HG02588 (cell line): ENCODE data around the gene PBRM1.
"Not testable (repeated sequence)": the region's sequence is repeated elsewhere in the genome, so short reads cannot be mapped to it uniquely, and the experiment has no call there.

Source experiments
- ATAC-seq: cut with Tn5 transposase; IDR thresholded peaks from one replicate; pipeline ENCODE4 v1.9.1; 2021; ENCODE audit warnings: mild to moderate bottlenecking, moderate library complexity; ENCODE audit not compliant: unreplicated experiment

Gene PBRM1

DNA sequence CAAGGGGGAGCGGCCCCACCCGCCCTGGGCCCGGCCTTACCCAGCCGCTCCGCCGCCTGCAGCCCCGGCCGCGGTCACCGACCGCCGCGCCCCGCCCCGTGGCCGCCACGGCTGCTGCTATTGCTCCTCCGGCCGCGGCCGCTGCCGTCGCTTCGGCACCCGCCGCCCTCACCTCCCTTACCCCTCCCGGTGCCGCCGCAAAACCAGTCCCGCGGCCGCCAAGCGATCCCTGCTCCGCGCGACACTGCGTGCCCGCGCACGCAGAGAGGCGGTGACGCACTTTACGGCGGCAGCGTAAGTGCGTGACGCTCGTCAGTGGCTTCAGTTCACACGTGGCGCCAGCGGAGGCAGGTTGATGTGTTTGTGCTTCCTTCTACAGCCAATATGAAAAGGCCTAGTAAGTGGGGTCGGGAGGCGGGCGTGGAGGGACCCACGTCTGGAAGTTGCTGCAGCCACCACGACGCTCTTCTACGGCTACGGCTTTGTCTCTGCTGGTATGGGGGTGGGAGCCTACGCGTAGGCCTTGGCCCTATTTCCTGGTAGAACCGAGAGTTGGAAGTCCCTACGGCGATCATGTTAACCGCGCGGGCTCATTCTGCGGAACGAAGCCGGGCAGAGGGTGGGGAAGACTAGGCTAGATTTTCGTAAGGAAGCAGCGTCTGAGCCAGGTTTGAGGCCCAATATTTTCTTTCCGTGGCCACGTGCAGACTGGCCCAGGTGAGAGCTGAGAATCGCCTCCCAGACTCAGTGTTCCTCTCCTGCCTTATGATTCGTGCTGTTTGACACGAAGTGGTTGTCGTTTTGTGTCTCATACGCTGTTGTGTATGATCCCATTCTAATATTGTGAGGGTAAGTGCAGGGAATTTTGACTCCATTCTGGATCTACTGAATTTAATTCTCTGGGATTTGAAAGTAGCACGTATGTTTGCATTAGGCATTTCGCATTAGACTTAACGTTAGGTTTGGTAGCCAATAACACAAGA lies at the start of gene PBRM1, which contains the start of gene GNL3:
PBRM1 (minus strand) TSS at position 205 of the 983 bp plus-strand sequence.
GNL3 (plus strand) TSS at position 324 of the 983 bp plus-strand sequence; CDS start at position 385, 61 bp downstream.
- ATAC-seq, result peak; percentile 72

DNA sequence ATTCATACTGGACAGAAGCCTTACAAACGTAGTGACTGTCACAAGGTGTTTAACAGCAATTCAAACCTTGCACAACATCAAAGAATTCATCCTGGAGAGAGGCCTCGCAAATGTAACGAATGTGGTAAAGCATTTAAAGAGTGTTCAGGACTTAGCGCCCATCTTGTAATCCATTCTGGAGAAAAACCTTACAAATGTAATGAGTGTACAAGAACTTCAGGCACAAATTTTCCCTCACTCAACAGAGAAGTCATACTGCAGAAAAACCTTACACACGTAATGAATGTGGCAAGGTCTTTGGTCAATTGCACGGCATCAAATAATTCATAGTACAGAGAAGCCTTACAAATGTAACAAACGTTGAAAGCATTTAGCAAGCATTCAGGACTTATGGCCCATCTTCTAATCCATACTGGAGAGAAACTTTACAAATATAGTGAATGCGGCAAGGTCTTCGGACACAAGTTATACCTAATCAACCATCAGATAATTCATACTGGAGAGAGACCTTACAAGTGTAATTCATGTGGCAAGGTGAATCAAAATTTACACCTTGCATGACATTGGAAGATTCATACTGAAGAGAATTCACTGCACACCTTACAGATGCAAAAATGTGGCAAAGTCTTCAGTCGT lies 47.7 kb upstream of the PBRM1 start:
- no peak for ATAC-seq

DNA sequence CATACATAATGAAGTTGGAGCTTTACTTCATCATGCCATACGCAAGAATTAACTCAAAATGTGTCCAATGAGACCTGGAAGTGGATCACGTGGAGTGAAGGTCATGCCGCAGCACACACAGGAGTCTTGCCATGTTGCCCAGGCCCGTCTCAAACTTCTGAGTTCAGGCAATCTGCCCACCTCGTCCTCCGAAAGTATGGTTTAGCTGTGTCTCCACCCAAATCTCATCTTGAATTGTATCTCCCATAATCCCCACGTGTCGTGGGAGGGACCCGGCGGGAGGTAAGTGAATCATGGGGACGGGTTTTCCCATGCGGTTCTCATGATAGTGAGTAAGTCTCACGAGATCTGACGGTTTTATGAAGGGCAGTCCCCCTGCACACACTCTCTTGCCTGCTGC lies 45.9 kb upstream of the PBRM1 start:
- ATAC-seq, result no peak

DNA sequence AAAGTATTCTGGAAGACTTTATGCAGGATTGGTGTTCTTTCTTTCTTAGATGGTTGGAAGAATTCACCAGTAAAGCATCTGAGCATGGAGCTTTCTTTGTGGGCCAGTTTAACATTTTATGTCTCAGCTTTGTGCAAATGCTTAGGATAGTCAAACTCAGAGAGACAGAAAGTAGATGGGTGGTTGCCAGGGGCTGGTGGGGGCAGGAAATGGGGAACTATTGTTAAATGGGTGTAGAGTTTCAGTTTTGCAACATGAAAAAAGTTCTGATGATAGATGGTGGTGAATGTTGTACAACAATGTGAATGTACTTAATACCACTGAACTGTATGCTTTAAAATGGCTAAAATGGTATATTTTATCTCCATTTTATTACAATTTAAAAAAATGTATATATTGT lies 45.0 kb upstream of the PBRM1 start:
- ATAC-seq, result no peak

DNA sequence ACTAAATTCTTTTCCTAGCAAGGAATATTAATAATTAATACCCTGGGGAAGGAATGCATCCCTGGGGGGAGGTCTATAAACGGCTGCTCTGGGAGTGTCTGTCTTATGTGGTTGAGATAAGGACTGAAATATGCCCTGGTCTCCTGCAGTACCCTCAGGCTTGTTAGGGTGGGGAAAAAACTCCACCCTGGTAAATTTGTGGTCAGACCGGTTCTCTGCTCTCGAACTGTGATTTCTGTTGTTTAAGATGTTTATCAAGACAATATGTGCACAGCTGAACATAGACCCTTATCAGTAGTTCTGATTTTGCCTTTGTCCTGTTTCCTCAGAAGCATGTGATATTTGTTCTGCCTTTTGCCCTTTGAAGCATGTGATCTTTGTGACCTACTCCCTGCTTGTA lies 43.0 kb upstream of the PBRM1 start:
- not testable (repeated sequence) for ATAC-seq

DNA sequence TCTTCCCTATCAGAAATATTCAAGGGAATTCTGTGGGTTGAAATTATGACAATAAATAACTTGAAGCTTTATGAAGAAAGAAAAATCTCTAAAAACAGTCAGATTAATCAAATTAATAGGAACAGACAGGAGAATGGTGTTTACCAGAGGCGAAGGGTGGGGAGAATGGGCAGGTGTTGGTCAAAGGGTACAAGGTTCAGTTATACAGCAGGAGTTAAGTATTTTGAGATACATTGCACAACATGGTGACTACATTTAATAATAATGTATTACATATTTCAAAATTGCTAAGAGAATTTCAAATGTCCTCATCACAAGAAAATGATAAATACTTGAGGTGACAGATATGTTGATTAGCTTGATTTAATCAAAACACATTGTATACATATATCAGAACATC lies 38.8 kb upstream of the PBRM1 start:
- ATAC-seq, result no peak

DNA sequence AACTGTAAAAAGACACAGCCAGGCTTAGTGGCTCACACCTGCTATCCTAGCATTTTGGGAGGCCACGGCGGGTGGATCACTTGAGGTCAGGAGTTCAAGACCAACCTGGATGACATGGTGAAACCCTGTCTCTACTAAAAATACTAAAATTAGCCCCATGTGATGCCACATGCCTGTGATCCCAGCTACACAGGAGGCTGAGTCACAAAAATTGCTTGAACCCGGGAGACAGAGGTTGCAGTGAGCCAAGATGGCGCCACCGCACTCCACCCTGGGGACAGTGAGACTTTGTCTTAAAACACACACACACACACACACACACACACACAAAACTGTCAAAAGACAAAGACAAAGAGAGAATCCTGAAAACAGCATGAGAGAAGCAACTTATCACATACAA lies 38.2 kb upstream of the PBRM1 start:
- no peak for ATAC-seq

DNA sequence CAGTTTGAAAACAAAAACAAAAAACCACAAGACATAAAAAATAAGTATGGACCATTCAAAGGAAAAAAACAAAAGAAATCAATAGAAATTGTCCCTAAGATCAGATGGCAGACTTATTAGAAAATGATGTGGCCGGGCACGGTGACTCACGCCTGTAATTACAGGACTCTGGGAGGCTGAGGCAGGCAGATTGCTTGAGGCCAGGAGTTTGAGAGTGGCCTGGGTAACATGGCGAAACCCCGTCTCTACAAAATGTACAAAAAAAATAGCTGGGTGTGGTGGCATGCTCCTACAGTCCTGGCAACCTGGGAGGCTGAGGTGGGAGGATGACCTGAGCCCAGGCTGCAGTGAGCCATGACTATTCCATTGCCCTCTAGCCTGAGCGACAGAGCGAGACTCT lies 36.8 kb upstream of the PBRM1 start:
- no peak for ATAC-seq

DNA sequence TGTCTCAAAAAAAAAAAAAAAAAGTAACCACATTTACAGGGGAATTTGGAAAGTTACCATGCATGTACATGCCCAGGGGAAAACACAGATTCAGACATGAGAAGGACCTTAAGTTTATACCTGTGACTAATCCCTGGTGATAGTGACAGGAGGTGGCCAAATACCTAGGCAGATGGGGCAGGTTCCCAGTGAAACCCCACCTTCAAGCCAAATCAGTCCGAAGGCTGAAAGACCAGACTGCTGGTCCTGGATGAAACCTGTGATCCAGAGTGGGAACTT lies 36.0 kb upstream of the PBRM1 start:
- ATAC-seq, result no peak

DNA sequence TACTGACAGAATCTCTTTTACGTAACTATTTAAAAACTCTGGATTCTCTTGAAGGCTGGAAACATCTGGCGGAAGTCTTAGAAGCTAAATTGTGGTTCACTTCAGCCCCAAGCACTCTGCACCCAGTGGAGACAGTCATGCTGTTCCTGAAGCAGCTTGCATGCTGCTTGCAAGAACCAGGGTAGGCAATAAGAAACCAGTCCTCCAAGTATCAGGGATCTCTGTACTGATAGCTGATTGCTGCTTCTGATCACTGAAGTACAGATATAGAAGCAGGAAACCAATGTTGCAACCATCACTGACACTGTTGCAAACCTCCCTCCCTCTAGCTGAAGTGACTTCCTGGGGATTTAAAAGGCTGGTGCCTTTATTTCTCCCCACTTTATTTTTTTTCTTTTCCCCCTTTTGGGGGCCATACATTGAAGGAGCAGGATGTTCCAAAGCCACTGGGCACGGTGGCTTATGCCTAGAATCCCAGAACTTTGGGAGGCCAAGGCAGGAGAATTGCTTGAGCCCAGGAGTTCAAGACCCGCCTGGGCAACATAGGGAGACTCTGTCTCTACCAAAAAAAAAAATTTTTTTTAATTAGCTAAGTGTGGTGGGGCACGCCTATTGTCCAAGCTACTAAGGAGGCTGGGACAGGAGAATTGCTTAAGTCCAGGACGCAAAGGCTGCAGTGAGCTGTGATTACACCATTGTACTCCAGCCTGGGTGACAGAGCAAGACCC lies 35.5 kb upstream of the PBRM1 start:
- no peak for ATAC-seq

DNA sequence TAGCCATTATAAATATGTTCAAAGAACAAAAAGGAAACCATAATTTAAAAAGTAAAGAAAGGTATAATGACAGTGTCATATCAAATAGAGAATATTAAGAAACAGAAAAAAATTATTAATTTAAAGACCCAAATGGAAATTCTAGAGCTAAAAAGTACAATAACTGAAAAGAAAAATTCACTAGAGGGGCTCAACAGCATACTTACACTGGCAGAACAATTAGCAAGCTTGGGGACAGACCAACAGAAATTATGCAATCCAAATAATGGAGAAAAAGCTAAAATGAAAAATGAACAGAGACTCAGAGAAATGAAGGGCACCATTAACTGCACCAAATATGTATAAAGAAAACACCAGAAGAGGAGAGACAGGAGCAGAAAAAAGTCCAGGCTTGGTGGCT lies 33.9 kb upstream of the PBRM1 start:
- no peak for ATAC-seq

DNA sequence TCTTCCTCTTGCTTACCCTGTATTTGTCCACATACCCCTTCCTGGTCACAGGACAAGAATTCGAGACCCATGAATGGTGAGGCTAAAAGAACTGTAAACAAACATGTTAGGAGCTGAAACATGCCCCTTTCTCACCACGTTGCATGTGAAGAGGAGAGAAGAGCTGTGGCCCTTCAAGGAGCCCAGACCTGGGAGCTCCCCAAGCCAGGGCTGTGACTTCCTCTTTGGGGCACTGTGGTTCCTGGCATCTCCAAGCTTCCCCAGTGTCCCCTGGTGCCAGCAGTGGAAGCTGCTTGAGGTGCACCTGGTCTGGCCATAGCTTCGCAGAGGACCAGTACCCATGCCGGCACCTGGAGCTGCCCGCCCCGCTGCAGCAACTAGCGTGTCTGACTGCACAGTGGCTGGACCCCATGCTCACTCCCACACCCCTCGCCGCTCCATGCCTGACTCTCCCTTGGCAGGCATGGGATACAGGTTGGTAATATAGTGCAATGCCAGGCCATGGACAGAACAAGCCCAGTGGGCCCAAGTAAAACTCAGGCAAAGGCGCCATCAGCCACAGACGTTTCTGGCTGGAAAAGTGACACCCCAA lies 30.1 kb upstream of the PBRM1 start:
- ATAC-seq, result no peak

DNA sequence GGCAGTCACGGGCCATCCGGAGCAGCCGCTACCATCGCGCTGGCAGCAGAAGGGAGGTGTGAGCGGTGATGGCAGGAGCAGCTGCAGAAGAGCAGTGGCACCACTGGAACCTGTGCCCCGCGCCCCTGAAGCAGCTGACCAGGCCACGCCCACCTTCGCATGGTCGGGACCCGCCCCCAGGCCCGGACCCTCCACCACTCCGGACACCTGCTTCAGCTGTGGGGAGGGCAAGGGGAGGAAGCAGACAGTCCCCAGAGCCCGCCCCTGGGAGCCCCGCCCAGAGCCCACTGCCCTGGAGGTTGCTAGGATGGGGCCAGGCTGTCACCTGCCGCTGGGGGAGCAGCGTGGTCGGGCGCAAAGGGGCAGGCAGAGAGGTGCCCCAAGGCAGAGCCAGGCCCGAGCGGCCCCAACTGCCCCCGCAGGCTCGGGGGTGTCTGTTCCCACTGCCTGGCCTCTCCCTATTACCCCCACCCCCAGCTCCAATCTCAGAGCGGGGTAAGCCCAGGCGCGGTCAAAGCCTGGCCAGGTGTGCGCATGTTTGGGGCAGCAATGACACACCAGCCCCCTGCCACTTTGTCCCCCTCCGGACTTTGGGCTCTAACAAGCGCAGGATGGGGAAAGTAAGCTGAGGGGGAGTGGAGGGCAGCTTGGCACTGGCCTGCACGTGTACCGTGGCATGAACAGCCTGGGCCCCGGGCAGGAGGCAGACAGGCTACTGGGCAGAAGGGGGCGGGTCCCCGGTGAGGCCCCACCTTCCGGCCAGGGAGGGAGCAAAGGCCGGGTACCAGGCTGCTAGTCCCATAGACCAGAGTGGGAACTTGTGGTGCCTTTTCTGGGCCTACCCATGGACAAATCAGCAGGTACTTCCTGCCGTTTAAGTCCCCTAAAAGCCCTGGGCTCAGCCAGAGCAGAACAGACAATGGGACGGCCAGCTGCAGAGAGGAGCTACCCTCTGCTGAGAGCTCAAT lies 28.9 kb upstream of the PBRM1 start:
- no peak for ATAC-seq

DNA sequence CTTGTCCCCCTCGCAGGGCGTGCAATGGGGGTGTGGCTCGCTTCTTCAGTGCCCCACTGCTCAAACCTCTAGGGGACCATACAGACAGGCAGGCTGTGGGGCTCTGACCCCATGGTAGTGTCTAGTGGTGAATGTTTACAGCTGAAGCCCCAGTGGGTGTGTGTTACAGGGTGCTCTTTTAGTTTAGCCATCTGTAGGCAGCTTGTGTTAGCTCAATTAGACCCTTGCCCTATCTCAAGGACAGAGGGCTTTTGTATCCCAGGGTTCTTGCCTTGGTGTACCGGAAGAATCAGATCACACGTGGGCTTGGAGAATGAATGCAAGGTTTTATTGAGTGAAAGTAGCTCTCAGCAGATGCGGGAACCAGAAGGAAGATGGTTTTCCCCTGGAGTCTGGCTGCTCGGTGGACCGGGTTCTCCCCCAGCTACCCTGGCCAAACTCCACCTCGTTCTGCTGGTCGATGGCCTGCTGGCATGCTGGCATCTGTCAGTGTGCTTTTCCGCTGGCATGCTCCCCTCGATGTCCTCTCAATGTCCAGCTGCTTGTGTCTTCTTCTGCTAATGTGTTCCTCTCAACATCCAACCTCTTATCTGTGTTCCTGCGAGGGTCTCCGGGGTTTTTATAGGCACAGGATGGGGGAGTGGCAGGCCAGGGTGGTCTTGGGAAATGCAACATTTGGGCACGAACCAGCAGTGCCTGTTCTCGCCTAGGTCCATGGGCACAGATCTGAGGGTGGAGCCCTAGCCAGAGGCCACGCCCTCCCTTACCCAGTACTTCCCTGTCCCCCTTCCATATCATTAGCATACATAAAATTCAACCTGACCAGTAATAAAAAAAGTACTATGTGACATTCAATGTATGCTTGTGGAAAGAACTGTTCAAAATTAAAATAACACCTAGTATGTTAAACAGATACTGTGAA lies 26.8 kb upstream of the PBRM1 start:
- ATAC-seq, result no peak

DNA sequence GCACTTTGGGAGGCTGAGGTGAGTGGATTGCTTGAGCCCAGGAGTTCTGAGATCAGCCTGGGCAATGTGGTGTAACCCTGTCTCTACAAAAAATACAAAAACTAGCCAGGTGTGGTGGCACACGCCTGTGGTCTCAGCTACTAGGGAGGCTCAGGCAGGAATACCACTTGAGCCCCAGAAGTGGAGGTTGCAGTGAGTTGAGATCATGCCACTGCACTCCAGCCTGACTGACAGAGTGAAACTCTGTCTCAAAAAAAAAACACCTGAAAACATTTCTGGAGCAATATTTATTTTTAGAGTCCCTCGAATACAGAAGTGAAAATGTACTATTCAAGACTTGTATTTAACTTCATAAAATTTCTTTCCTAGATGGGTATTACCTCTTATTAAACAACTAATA lies 24.8 kb upstream of the PBRM1 start:
- no peak for ATAC-seq

DNA sequence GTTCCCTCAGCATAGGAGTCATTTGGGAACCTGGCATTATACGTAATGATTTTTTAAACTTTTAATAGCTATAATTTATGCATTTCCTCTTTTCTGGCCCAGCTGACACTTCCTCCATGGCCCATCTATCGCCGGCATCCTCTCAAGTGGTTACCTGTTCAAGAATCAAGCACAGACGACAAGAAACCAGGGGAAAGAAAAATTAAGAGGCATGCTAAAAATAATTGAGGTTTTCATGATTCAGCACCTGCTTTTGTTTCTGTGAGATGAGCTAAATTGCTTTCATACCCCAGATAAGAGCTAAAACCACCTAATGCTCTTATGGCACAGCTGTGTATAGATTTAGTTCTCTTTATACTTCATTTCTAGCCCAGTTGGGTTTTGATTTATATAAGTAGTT lies 21.9 kb upstream of the PBRM1 start:
- no peak for ATAC-seq

DNA sequence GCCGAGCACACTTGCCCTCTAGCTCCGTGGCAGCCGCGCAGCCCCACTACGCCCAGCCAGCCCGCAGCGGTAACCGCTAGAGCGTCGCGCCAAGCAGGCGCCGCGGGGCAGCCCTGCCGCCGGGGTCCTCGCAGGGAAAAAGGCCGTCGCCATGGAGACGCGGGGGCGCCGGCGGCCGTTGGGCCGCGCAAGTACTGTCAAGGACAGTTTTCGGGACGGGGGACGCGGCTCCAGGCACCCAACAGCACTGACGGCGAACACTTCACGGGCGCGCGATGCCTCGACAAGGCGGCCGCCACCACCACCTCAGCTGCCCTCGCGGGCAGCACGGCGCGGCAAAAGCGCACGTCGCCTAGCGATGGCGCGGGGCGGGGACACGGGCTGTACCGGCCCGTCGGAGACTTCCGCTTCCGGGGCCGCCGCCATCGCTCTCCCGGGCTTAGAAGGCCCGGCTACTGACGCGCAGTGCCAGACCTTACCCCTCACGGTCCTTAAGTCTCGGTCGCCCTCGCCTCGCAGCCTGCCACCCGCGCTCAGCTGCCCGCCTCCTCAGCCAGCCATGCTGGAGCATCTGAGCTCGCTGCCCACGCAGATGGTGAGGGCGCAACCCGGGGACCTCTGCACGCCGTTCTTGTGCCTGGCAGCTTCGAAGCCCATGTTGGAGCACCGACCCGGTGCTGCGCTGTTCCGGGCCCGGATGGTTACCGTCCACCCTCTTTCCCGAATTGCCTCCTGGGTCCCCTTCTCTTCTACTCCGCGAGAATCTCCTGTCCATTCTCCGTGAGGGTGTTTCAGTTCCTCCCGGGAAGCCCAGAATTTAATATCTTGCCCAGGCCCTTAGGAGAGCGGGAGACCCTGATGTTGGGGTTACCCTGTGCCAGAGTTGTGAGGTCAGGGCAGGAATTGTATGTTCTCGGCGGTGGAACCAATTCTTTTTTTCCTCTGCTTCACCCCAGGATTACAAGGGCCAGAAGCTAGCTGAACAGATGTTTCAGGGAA lies 20.3 kb upstream of the PBRM1 start, which contains the start of the genes GLT8D1 and SPCS1:
GLT8D1 (minus strand) TSS at position 104 of the 999 bp plus-strand sequence. CDS start 5,331 bp downstream, outside the sequence.
SPCS1 (plus strand) TSS at position 419 of the 999 bp plus-strand sequence; CDS start at position 560, 141 bp downstream.
- ATAC-seq, result peak; percentile 81

DNA sequence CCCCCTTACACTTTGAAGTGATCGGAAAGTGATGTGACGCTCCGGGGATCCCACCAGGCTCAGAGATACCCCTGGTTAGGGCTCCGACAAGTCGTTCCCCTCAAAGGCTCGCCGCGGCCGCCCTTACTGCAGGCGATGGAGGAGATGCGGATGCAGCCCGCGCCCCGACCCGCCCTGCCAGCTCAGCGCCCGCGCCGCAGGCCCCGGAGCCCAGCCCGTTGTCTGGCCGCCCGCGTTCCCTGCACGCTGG lies 19.6 kb upstream of the PBRM1 start:
- no peak for ATAC-seq
